ENCODE measurements around the gene POPDC2. TPM values are rescaled to one million over a fixed set of nuclear protein-coding genes. Genes with fewer than 3 reads are reported as not detected.

POPDC2 gene
- total RNA-seq, 1 experiment from 2014 or later: 0.37 TPM

DNA sequence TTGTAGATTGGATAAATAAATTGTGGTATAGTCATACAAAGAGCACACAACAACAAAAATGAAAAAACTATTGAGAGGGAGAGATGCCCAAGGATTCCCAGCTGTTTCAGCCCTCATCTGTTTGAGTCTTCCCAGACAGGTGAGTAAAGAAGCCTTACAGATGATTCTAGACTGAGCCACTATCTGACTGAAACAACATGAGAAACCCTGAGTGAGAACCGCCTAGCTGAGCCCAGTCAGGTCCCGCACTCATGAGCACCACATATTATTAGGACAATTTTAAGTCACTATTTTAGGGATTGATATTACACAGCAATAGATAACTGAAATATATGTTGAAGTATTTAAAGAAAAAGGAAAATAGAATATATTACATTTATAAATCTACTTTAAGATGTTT lies 19.0 kb downstream of the POPDC2 start:
- H3K18ac ChIP-seq (ENCODE audit: insufficient read length, low read depth, low read length): no peak overlapping the region
- H3T11ph ChIP-seq (ENCODE audit: low read length): no peak overlapping the region
- H3K9me3 ChIP-seq (ENCODE audit: control insufficient read depth, low read depth, low read length): no peaks in the 10 kb centered on the region
- H4K20me1 ChIP-seq (ENCODE audit: control insufficient read depth, insufficient read depth, insufficient read length): no peaks in the 10 kb centered on the region
- H3K23ac ChIP-seq (ENCODE audit: insufficient read length, low read depth, low read length): no peak overlapping the region
- H2AFZ ChIP-seq (ENCODE audit: low read length): no peak overlapping the region
- H4K91ac ChIP-seq (ENCODE audit: insufficient read length, low read depth, low read length): no peak overlapping the region
- no CpG with 5 or more reads among the region's 2 CpGs for whole genome bisulfite sequencing (ENCODE audit: extremely low coverage, insufficient read length, low lambda C conversion rate)
- no peak overlapping the region for H2BK15ac ChIP-seq (ENCODE audit: low read depth, low read length)
- no peak overlapping the region for H3K14ac ChIP-seq (ENCODE audit: insufficient read depth, low read length)
- H3K56ac ChIP-seq (ENCODE audit: insufficient read length, low read depth, low read length): no peak overlapping the region
- no peak overlapping the region for H2BK5ac ChIP-seq (ENCODE audit: insufficient read length, low read length)
- H3K4me2 ChIP-seq (ENCODE audit: insufficient read depth, insufficient read length, low read length): no peak overlapping the region
- Mint-ChIP-seq H3K9me3 (no peaks in the 10 kb centered on the region), H3K27ac (no peak overlapping the region), H3K4me3 (no peak overlapping the region), H3K4me1 (peaks cover 0 to 9% of the 10 kb centered on the region in 2 experiments; a peak in 3 of 4 replicates), H3K27me3 (ENCODE audit: low read depth) (no peaks in the 10 kb centered on the region), H3K36me3 (ENCODE audit: insufficient read depth in 1 of 3, low read depth in 3 of 3) (no peaks in the 10 kb centered on the region; a peak in 2 of 7 replicates)
- no peak overlapping the region for H3K4ac ChIP-seq (ENCODE audit: low read depth, low read length)
- H3K4me1 ChIP-seq (ENCODE audit: insufficient read depth, low read length): no peaks in the 10 kb centered on the region
- no peaks in the 10 kb centered on the region for H3K79me1 ChIP-seq (ENCODE audit: insufficient read depth, low read depth, low read length, poor library complexity, severe bottlenecking)
- no peak overlapping the region for H2BK20ac ChIP-seq (ENCODE audit: low read depth, low read length, poor library complexity, severe bottlenecking)
- H2BK120ac ChIP-seq (ENCODE audit: low read depth, low read length, poor library complexity, severe bottlenecking): no peak overlapping the region
- no peaks in the 10 kb centered on the region for H3K79me2 ChIP-seq (ENCODE audit: insufficient read depth, low read length)
- H3K27me3 ChIP-seq (ENCODE audit: insufficient read depth, low read length): no peaks in the 10 kb centered on the region
- TF ChIP-seq CTCF (conservative IDR thresholded peaks at IDR 0.05): no peak
- no peak overlapping the region for H2BK12ac ChIP-seq (ENCODE audit: insufficient read length, low read depth, low read length)
- no peak overlapping the region for H3K27ac ChIP-seq (ENCODE audit: insufficient read length, low read depth, low read length)
- no peak for DNase-seq
- H3K9ac ChIP-seq (ENCODE audit: extremely low read depth, insufficient read length, low read length): no peak overlapping the region
- H2AK5ac ChIP-seq (ENCODE audit: insufficient read length, low read length): no peak overlapping the region
- H4K5ac ChIP-seq (ENCODE audit: insufficient read length, low read depth, low read length): no peak overlapping the region
- no peaks in the 10 kb centered on the region for H3K23me2 ChIP-seq (ENCODE audit: insufficient read length, low read depth, low read length, poor library complexity, severe bottlenecking)
- H4K8ac ChIP-seq (replicated peaks; ENCODE audit: insufficient read length, low read depth, low read length): no peak overlapping the region
